Measurements from ENCODE around the gene AGO4. TPM values are rescaled to one million over a fixed set of nuclear protein-coding genes. Genes with fewer than 3 reads are reported as not detected.

The AGO4 gene
- total and polyA plus RNA-seq, 2 donors (not counting 1 experiment from before 2014, with no cell fraction given), result 7.8 to 22.6 TPM

GRCh38 chr1:35833395-35833794 is 25.6 kb downstream of the AGO4 start:
- peaks cover 2 to 32% of the 10 kb centered on the region in 2 experiments for H3K36me3 ChIP-seq (replicated peaks in 1 of 2; ENCODE audit: control extremely low read depth in 1 of 2, control insufficient read depth in 1 of 2, extremely low read depth in 1 of 2, insufficient read depth in 2 of 2, low read length in 1 of 2)
- WGBS (ENCODE audit: insufficient coverage), result 100% methylated on average over 1 of the region's 2 CpGs
- H3K79me2 ChIP-seq (ENCODE audit: control insufficient read depth, insufficient read depth, low read length), result no peaks in the 10 kb centered on the region
- Mint-ChIP-seq H3K27me3 (no peaks in the 10 kb centered on the region), H3K27ac (no peak overlapping the region), H3K4me3 (no peak overlapping the region), H3K4me1 (no peaks in the 10 kb centered on the region), H3K9me3 (ENCODE audit: insufficient read depth) (peaks cover 3% of the 10 kb centered on the region)
- POLR2A ChIA-PET, result no interaction called here
- no peaks in the 10 kb centered on the region for H3K27me3 ChIP-seq (replicated peaks in 1 of 4; ENCODE audit: control extremely low read depth in 1 of 4, control insufficient read depth in 3 of 4, insufficient read depth in 4 of 4, low read length in 3 of 4)
- no peak overlapping the region for H3K27ac ChIP-seq (ENCODE audit: low read length in 2 of 2)
- H3K4me2 ChIP-seq (replicated peaks; ENCODE audit: low read depth, low read length, poor library complexity, severe bottlenecking), result no peak overlapping the region
- no peak overlapping the region for H3K9ac ChIP-seq (ENCODE audit: low read length)
- intact Hi-C loops (cut with micrococcal nuclease), result no loop called here
- TF ChIP-seq, protein P1, sequence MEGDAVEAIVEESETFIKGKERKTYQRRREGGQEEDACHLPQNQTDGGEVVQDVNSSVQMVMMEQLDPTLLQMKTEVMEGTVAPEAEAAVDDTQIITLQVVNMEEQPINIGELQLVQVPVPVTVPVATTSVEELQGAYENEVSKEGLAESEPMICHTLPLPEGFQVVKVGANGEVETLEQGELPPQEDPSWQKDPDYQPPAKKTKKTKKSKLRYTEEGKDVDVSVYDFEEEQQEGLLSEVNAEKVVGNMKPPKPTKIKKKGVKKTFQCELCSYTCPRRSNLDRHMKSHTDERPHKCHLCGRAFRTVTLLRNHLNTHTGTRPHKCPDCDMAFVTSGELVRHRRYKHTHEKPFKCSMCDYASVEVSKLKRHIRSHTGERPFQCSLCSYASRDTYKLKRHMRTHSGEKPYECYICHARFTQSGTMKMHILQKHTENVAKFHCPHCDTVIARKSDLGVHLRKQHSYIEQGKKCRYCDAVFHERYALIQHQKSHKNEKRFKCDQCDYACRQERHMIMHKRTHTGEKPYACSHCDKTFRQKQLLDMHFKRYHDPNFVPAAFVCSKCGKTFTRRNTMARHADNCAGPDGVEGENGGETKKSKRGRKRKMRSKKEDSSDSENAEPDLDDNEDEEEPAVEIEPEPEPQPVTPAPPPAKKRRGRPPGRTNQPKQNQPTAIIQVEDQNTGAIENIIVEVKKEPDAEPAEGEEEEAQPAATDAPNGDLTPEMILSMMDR (IDR thresholded peaks at IDR 0.05), result no peak
- TF ChIP-seq EZH2 (IDR thresholded peaks at IDR 0.05; ENCODE audit: borderline replicate concordance, insufficient read depth, low read depth, low read length, poor library complexity, severe bottlenecking), result no peak
- no peaks in the 10 kb centered on the region for H4K20me1 ChIP-seq (ENCODE audit: control insufficient read depth, insufficient read depth, low read length, poor library complexity, severe bottlenecking)
- ATAC-seq (ENCODE audit: low read depth) (no peak), DNase-seq (no peak)
- H3K4me3 ChIP-seq (ENCODE audit: control extremely low read depth in 1 of 5, extremely low read depth in 1 of 5, insufficient read depth in 1 of 5, low read depth in 2 of 5, low read length in 4 of 5), result no peak overlapping the region
- no peak overlapping the region for H2AFZ ChIP-seq (ENCODE audit: insufficient read depth, low read depth, low read length, poor library complexity, severe bottlenecking)
- H3K9me3 ChIP-seq (ENCODE audit: control extremely low read depth in 1 of 3, control insufficient read depth in 2 of 3, insufficient read depth in 1 of 3, low read length in 2 of 3), result no peaks in the 10 kb centered on the region
- CTCF ChIA-PET, result no interaction called here
- no peaks in the 10 kb centered on the region for H3K4me1 ChIP-seq (ENCODE audit: control insufficient read depth in 2 of 2, insufficient read depth in 2 of 2, low read length in 2 of 2)

- ChIA-PET POLR2A (no interaction called here), CTCF (no interaction called here)
- no peak overlapping the region for H3K27ac ChIP-seq (ENCODE audit: low read length in 2 of 2)
- H3K4me2 ChIP-seq (replicated peaks; ENCODE audit: low read depth, low read length, poor library complexity, severe bottlenecking), result no peak overlapping the region
- Mint-ChIP-seq H3K9me3 (ENCODE audit: insufficient read depth) (peaks cover 3% of the 10 kb centered on the region), H3K27me3 (no peaks in the 10 kb centered on the region), H3K4me3 (no peak overlapping the region), H3K4me1 (no peaks in the 10 kb centered on the region), H3K27ac (no peak overlapping the region)
- no peaks in the 10 kb centered on the region for H4K20me1 ChIP-seq (ENCODE audit: control insufficient read depth, insufficient read depth, low read length, poor library complexity, severe bottlenecking)
- DNase-seq, result no peak
- intact Hi-C loops (cut with micrococcal nuclease), result no loop called here
- no peak overlapping the region for H2AFZ ChIP-seq (ENCODE audit: insufficient read depth, low read depth, low read length, poor library complexity, severe bottlenecking)
- no peaks in the 10 kb centered on the region for H3K27me3 ChIP-seq (replicated peaks in 1 of 4; ENCODE audit: control extremely low read depth in 1 of 4, control insufficient read depth in 3 of 4, insufficient read depth in 4 of 4, low read length in 3 of 4)
- no peaks in the 10 kb centered on the region for H3K9me3 ChIP-seq (ENCODE audit: control extremely low read depth in 1 of 3, control insufficient read depth in 2 of 3, insufficient read depth in 1 of 3, low read length in 2 of 3)
- no peak overlapping the region for H3K9ac ChIP-seq (ENCODE audit: low read length)
- H3K4me3 ChIP-seq (ENCODE audit: control extremely low read depth in 1 of 5, extremely low read depth in 1 of 5, insufficient read depth in 1 of 5, low read depth in 2 of 5, low read length in 4 of 5), result no peak overlapping the region
- H3K79me2 ChIP-seq (ENCODE audit: control insufficient read depth, insufficient read depth, low read length), result no peaks in the 10 kb centered on the region
- no peak for ATAC-seq (ENCODE audit: low read depth)
- TF ChIP-seq, protein P1 (IDR thresholded peaks at IDR 0.05), result no peak
- no peak for TF ChIP-seq EZH2 (IDR thresholded peaks at IDR 0.05; ENCODE audit: borderline replicate concordance, insufficient read depth, low read depth, low read length, poor library complexity, severe bottlenecking)
- H3K4me1 ChIP-seq (ENCODE audit: control insufficient read depth in 2 of 2, insufficient read depth in 2 of 2, low read length in 2 of 2), result no peaks in the 10 kb centered on the region
- WGBS (ENCODE audit: insufficient coverage), result 100% methylated on average over 1 of the region's 2 CpGs
- H3K36me3 ChIP-seq (replicated peaks in 1 of 2; ENCODE audit: control extremely low read depth in 1 of 2, control insufficient read depth in 1 of 2, extremely low read depth in 1 of 2, insufficient read depth in 2 of 2, low read length in 1 of 2), result peaks cover 2 to 32% of the 10 kb centered on the region in 2 experiments
Measured at GRCh38 chr1:35834218-35834617, 26.4 kb downstream of the AGO4 start.
